Measurements from ENCODE around the gene ALS2CL. TPM values are rescaled to one million over a fixed set of nuclear protein-coding genes. Genes with fewer than 3 reads are reported as not detected.

The ALS2CL gene
- total RNA-seq, 4 donors from 2014 or later = 129 to 260 (median 172) TPM

GRCh38 chr3:46701181-46701939 is 7.9 kb upstream of the ALS2CL start, which contains the start of gene TMIE:
TSS of gene TMIE (plus strand) at chr3:46701392. CDS start at chr3:46701488, 96 bp downstream.
- Histone ChIP-seq H3K27ac (no peak within 1 kb of the TSS), H3K9me3 (no peaks in the 10 kb centered on the region), H3K4me3 (peak within 1 kb of the TSS; percentile 46), H3K36me3 (no peaks in the 10 kb centered on the region), H3K27me3 (peaks cover 18% of the 10 kb centered on the region), H3K4me1 (peaks cover 43% of the 10 kb centered on the region)
- WGBS = 11% methylated on average over 12 of the region's 51 CpGs
- no peak for TF ChIP-seq CTCF (IDR thresholded peaks at IDR 0.05)
- TF ChIP-seq EP300 (IDR thresholded peaks at IDR 0.05) = no peak
- no peak for TF ChIP-seq POLR2A (IDR thresholded peaks at IDR 0.05)
- no peak for TF ChIP-seq POLR2AphosphoS5 (IDR thresholded peaks at IDR 0.05)
- no peak for DNase-seq (ENCODE audit: low spot score in 2 of 2)

- H3K9me3 ChIP-seq = no peaks in the 10 kb centered on the region
- peak overlapping the region; percentile 46 for H3K4me3 ChIP-seq
- no CpG with 5 or more reads among the region's 4 CpGs for WGBS
- no peak overlapping the region for H3K27ac ChIP-seq
- H3K36me3 ChIP-seq = no peaks in the 10 kb centered on the region
- TF ChIP-seq POLR2A (IDR thresholded peaks at IDR 0.05) (no peak), POLR2AphosphoS5 (IDR thresholded peaks at IDR 0.05) (no peak), CTCF (IDR thresholded peaks at IDR 0.05) (no peak), EP300 (IDR thresholded peaks at IDR 0.05) (no peak)
- peaks cover 43% of the 10 kb centered on the region for H3K4me1 ChIP-seq
- DNase-seq (ENCODE audit: low spot score in 2 of 2) = no peak
- peaks cover 18% of the 10 kb centered on the region for H3K27me3 ChIP-seq
These were observed 7.3 kb upstream of the ALS2CL start for GRCh38 chr3:46700772-46701171.

- Histone ChIP-seq H3K9me3 (no peaks in the 10 kb centered on the region), H3K36me3 (no peaks in the 10 kb centered on the region), H3K4me3 (no peak overlapping the region), H3K27me3 (peaks cover 18% of the 10 kb centered on the region), H3K27ac (no peak overlapping the region), H3K4me1 (peaks cover 45% of the 10 kb centered on the region)
- WGBS = 77% methylated on average over 8 of the region's 8 CpGs
- no peak for TF ChIP-seq POLR2A (IDR thresholded peaks at IDR 0.05)
- TF ChIP-seq POLR2AphosphoS5 (IDR thresholded peaks at IDR 0.05) = no peak
- TF ChIP-seq CTCF (IDR thresholded peaks at IDR 0.05) = no peak
- no peak for TF ChIP-seq EP300 (IDR thresholded peaks at IDR 0.05)
- no peak for DNase-seq (ENCODE audit: low spot score in 2 of 2)
These were observed 6.4 kb upstream of the ALS2CL start for GRCh38 chr3:46699676-46700523.

GRCh38 chr3:46695962-46696894 is 2.7 kb upstream of the ALS2CL start:
- H3K4me1 ChIP-seq = peaks cover 69% of the 10 kb centered on the region
- H3K27me3 ChIP-seq = peaks cover 6% of the 10 kb centered on the region
- no peak for DNase-seq (ENCODE audit: low spot score in 2 of 2)
- peak overlapping the region; percentile 60 for H3K27ac ChIP-seq
- 40% methylated on average over 2 of the region's 4 CpGs for WGBS
- no peak for TF ChIP-seq CTCF (IDR thresholded peaks at IDR 0.05)
- TF ChIP-seq POLR2A (IDR thresholded peaks at IDR 0.05) = no peak
- TF ChIP-seq POLR2AphosphoS5 (IDR thresholded peaks at IDR 0.05) = no peak
- TF ChIP-seq EP300 (IDR thresholded peaks at IDR 0.05) = no peak
- H3K4me3 ChIP-seq = no peak overlapping the region
- H3K36me3 ChIP-seq = no peaks in the 10 kb centered on the region
- H3K9me3 ChIP-seq = no peaks in the 10 kb centered on the region
